ENCODE measurements around the gene QSOX1.

Gene QSOX1

DNA sequence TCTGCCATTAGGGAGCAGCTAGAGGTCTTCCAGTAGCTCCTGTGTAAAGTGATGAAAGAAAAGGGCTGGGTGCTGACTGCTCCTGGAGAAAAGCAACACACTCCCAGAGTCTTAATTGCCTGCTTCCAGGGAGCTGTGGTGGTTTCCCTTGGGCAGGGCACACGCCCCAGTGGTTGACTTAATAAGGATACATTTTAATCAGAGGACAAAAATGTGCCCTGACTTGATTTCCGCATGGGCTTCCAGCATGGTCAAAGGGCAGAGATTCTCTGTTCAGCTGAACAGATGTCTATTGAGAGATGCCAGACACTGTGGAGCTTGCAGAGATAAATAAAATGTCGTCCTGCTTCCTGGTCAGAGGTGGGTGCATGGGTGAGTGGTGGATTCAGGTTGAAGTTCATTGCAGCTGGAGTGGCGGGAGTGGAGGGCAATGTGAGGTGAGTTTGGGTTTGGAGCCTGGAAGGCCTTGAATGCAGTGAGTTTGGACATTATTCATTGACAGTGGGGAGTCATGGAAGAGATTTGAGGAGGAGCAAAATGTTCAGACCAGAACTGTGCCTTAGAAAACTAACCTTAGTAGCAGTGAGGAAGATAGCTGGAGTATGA is 16.0 kb downstream of the QSOX1 start:
- DNase-seq: no peak

DNA sequence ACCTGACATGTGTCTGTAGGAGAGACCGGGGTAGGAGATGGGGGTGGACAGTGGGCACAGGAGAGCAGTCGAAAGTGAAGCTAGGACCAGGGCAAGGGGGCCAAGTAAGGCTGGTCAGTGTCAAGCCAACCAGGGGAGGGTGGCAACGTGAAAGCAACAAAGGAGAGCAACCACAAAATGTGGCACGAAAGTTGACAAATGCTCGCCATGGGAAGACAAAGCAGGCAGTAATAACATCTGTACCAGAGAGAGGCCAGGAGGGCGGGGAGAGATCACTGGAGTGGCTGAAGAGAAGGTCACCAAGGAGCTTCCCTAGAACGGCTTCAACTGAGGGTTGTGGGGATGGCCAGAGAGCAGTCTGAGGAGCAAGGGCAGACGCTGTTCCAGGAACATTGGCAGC is 17.0 kb downstream of the QSOX1 start:
- DNase-seq: no peak

DNA sequence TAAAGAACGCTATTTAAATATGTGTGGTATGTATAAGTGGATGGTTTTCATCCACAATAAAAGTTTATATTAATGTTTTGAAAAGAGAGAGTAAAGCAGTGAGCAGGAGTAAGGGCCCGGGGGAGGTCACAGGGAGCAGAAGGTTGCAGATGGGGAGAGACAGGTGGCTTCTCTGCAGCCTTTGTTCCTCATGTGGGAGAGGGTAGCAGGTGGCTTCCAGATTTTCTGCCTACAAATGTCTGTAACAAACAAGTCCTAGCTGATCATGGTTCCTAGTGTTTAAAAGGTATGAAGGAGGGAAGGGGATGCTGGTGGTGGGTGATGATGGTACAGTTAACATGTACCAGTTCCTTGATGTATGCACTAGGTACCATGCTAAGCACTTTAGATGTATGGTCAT is 18.8 kb downstream of the QSOX1 start:
- DNase-seq: no peak

DNA sequence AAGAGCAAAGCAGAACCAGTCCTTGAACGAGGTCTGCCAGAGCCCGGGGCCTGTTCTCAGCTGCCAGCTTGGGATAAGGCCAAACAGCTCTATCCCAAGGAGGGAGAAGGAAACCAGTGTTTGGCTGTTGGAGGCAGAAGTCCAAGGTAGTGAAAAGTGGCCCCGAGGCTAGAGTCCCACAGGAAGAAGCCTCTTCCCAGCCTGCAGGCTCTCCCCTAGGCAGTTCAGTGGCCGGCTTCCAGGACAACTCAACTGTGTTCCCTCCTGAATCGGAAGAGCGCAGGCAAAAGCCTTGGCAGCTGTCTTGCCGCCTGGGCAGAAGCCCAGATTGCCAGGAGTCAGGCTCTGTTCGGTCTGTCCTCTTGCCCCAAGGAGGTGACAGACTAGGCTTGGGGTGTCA is 19.3 kb downstream of the QSOX1 start:
- no peak for DNase-seq

DNA sequence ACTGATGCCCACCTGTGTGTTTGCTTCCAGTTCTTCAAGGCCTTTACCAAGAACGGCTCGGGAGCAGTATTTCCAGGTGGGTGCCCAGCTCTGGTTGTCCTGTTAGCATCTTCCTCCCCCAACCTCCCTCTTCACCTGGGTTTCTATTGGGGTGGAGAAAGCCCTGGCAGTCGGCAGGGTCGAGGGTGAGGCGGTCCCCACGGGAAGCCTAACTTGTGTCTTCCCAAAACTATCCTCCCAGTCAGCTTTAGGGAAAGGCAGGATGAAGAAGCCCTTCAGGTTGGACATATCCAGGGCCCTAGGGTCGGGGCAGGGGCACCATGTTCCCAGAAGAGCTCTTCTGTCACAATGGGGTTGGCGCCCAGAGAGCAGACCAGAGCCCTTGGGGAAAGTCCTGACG is 20.6 kb downstream of the QSOX1 start:
- no peak for DNase-seq

DNA sequence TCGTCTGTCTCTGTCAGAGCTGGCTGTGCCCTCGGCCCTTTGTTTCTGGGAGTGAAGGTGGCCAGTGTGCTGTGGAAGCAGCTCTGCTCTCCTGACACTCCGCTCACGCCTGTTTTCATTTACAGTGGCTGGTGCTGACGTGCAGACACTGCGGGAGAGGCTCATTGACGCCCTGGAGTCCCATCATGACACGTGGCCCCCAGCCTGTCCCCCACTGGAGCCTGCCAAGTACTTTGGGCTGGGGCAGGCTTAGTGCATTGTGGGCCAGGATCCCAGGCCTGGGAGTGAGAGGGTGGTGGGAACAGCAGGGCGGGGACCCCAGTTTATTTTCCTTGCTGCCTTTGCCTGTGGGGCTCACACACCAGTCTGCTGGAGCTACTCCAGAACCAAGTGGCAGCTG is 21.1 kb downstream of the QSOX1 start:
- no peak for DNase-seq

DNA sequence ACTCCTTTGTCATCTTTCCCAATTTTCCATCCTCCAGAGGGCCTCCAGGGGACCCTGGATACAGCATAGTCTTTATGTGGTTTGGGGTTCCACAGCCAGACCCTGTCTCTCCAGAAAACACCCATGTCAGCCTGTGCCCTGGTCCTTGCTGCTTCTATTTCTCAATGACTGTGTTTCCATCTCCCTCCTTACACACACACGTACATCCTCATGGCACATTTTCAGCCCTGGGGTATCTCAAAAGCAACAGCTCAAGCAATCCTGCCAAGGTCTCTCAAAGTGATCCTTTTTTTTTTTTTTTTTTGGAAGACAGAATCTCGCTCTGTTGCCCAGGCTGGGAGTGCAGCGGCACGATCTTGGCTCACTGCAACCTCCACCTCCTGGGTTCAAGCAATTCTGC is 22.3 kb downstream of the QSOX1 start:
- DNase-seq: no peak

DNA sequence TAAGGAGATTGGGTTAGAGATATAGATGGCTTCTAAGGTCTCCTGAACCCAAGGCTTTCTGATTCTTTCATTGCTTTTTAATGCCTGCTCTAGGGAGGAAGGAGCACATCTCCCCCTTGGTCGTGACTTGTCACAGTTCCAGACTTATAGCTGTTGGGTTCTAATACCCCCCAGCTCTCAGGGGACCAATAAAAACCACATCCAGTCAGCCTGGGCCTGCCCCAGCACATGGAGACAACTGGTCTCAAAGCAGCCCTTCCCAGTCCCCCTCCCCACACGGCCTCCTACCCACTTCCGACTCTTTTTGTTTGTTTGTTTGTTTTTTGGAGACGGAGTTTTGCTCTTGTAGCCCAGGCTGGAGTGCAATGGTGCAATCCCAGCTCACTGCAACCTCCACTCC is 23.3 kb downstream of the QSOX1 start:
- DNase-seq: no peak

DNA sequence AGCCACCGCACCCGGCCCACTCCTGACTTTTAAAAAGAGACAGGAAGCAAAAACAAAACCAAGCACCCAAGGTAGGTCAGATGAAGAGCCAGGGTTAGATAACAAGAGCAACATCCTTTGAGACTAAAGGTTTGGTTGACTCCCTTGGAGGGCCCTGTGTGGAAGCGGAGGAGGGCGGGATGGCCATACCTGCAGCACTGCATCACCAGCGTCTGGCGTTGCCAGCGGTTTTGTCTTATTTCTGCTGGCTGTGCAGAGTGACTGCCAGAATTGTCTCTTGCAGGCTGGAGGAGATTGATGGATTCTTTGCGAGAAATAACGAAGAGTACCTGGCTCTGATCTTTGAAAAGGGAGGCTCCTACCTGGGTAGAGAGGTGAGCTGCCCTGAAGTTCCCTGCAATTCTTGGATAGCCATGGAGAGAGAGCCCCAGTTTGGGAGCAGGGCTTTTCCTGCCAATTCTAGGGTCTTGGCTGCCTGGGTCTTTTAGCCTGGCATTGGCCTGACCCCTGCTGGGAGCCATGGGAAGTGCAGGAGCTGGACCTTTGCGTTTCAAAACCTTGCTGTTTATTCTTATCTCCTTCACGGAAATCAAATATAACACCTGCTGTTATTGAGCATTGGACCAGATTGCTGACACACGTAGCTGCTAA is 24.0 kb downstream of the QSOX1 start:
- peak; percentile 12 to 25 for DNase-seq

DNA sequence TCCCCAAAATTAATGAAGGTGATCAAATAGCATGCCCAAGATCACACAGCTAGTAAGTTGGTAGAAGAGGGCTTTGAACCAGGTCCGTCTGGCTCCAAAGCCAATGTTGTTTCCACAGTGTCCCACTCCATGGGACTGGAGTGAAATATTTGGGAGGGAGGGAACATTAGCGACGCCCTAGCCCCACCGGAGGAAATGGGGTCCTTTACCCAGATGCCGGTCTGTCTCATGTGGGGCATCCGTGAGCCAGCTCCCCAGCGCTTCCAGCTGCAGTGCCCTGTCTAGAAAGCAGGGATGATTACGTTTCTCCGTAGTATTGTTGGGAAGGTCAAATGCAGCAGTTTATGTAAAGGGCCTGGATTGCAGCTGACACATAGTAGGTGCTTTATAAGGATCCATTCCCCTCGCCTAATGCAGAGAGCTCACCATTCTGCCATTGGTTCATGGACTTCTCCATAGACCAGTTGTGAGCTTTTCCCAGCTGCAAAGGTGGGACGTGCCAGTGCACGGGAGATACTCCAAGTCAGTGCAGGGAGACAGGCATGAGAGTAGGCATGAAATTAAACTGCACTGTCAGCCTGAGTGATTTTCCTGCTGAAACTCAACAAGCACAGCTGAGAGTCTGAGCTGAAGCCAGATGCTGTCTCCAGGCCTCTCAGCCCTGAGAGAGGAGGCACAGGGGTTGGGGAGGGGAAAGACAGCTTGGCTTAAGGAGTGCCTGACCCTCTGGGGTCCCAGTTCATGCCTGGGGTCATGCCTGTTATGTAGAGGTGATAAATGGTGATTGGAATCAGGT is 24.7 kb downstream of the QSOX1 start:
- no peak for DNase-seq

DNA sequence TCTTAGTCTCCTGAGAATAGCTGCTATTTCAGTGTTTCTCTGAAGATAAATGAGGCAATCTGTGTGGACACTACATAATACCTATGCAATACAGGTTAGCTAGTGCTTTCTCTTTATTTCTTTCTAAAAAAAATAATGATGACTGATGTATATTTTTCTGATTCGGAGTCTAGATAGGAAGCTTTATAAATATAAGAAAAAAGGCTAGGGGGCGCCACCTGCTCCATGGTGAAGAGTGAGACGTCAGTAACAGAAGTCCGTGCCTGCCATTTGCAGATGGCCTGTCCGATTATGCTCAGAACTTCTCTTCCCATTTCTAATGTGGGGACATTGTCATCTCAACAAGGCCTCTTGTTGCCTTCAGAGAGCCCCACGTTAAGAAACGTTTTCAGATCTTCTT is 26.4 kb downstream of the QSOX1 start:
- peak; percentile 8 to 18 for DNase-seq

DNA sequence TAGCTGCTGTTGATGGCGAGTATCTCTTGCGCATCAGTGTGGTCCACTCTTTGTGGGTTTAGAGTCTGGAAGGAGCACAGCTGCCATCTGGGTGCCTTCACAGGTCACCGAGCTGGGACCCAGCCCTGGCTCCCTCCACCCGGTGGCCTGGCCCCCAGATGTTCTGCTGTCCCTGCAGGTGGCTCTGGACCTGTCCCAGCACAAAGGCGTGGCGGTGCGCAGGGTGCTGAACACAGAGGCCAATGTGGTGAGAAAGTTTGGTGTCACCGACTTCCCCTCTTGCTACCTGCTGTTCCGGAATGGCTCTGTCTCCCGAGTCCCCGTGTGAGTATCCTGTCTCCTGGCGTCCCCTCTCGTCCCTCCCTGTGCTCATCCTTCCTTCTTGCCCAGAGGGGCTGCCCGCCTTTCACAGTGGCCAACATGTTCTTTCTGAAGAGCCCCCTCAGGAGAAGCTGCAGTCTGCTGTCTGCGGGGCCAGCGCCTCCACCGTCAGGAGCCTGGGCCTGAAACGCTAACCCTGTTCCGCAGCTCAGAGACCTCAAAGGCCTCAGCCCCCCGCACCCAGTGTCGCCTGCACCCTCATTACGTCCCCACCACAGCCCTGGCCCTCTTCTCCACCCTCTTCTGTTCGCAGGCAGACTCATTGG is 27.4 kb downstream of the QSOX1 start:
- no peak for DNase-seq

DNA sequence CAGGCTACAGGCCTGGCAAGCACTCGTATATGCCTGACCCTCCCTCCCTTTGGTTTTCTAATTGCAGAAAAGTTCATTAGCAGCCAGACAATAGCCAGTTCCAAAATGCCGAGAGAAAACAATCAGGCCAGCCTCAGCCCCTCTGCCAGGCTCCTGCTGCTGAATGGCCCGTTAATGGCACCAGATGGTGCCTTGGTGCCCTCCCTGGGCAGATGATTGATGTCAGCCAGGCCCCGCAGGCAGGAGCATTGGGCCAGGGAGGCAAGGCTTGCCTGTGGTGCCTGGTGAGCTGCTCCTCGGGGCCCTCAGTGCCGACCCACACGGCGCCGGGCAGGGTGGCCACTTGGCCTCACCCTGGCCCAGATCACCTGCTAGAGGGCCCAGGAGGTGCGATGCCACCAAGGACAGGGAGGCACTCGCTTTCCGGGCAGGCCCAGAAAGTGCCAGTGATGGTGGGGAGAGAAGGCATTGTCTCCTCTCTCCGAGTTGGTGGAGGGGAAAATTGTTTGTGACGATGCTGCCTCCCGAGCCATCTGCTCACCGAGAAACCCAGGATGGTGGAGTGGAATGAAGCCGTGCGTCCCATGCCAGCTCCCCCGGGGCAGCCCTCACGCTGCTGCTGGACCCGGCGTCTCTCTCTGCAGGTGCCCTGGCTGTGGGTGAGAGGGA is 28.1 kb downstream of the QSOX1 start:
- no peak for DNase-seq

DNA sequence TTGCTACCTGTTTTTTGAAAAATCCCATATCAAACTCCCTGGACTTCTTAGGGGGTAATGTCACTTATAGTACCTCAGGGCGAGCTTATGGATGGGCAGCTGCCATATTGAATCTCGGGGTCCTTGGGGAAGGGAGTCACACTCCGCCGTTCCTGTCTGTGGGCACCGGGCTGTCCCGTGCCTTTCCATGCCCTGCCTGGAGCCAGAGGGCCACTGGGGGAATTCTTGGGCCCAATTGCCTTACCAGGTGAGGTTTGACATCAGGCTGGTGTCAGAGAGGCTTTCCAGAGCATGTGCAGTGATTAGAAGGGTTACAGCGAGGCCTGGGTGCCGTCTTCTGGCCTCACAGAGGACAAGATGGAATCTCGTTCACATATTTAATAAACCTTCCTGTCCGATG is 28.8 kb downstream of the QSOX1 start:
- no peak for DNase-seq

DNA sequence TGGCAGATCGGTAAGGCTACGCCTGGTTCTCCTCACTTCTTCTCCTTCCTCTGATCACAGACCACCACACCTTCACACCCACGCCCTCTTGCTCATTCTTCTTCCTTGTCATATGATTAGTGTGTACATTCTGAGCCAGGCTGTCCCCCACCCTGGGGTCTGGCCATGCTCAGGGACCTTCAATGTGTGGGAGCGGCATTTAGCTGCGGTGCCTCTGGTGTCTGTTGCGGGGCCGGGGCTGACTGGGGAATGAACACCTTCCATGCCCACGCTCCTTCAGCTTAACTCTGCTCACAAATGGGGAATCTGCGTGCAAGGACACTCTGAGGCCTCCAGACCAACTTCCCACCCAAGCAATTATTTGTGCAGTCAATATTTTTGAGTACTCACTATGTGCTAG is 29.4 kb downstream of the QSOX1 start:
- DNase-seq: no peak

DNA sequence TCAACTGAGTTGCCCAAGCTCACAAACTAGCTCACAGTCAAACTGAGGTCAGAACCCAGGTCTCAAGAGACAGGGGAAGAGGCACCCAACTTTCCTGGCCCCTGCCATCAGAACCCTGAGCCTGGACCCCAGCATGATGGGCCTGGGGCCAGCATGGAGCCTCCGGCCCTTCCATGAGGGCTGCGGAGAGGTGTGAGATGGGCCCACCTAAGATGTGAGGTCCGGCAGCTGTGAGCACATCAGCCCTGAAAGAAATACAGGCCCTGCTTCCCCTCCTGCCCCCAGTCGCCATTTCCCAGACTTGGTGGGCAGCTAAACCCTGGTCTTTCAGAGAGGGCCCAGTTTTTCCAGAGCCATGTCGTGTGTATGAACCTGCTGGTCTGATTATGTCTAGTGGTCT is 30.6 kb downstream of the QSOX1 start:
- no peak for DNase-seq

DNA sequence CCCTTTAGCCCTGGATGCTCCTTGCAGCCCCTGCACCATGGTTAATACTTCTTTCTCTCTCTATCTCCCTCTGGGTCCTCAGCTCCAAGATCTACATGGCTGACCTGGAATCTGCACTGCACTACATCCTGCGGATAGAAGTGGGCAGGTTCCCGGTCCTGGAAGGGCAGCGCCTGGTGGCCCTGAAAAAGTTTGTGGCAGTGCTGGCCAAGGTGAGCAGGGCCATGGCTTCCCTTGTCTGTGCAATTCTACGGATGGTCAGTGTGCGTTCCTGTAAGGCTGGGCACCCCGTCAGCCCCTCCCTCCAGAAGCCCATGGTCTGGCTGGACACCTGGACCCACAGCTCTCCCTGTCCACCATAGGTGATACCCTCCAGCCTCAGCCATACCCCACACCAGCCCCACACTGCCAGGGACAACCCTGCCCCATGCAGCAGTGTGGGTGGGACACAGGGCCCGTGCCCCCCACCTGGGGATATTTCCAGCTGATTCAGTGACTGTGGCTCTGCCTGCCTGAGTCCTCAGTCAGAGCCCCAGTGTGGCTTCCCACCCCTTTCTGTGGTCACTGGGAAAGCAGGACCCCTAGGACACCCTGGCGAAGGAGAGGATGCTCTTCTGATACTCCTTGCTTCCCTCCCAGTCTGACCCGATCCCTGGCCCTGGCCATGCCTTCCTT is 31.4 kb downstream of the QSOX1 start:
- no peak for DNase-seq

DNA sequence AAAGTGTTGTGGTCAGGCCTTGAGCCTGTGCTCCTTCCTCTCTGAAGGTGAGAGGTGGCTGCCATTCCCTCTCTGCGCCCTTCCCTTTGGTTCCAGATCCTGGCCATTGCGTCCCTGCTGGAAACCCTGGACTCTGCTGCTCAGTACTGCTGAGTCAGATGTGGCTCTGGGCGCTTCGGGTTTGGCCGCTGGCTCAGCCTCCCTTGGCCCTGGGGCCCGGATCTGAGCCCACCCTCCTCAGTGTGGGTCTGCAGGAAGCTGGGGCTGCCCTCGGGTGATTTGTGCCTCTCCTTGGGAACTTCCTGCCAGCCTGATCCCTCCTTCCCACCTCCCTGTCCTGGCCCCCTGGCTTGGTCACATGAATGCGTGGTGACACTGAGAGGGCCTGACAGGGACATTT is 32.2 kb downstream of the QSOX1 start:
- DNase-seq: no peak

DNA sequence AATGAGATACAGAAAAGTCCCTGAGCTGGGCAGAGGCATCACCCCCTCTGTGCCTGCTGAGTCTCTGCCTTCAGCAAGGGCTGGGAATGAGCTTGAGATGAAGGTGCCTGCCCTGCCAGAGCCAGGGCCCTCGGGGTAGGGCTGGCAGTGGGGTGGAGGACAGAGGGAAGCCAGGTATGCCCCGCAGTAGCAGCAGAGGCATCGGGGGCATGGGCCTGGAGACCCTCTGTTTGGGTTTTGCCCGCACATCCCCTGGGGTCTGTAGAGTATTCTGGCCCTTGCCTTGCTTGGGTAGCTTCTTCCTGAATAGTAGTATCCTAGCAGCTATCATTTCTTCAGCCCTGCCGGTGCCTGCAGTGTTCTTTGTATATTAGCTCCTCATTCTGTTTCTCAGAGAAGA is 33.0 kb downstream of the QSOX1 start:
- no peak for DNase-seq

DNA sequence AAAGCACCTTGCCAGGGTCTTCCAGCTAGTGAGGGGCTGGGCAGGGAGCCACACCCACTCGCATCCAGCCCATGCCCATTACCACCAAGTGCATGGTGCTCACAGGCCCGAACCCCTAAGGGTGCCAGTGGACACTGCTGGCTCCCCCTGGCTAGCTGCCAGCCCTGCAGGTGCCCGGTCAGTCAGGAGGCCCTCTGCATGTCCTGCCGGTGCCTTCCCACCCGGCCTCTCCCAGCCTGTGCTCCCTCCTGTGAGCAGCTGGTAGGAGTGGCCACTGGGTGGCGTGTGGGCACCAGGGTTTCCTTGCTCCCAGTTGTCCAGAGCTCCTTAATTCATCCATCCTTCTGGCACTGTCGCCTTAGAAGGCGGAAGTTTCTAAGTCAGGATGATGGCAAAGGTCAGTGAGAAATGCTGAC is 33.4 kb downstream of the QSOX1 start:
- peak; percentile 9 to 27 for DNase-seq

DNA sequence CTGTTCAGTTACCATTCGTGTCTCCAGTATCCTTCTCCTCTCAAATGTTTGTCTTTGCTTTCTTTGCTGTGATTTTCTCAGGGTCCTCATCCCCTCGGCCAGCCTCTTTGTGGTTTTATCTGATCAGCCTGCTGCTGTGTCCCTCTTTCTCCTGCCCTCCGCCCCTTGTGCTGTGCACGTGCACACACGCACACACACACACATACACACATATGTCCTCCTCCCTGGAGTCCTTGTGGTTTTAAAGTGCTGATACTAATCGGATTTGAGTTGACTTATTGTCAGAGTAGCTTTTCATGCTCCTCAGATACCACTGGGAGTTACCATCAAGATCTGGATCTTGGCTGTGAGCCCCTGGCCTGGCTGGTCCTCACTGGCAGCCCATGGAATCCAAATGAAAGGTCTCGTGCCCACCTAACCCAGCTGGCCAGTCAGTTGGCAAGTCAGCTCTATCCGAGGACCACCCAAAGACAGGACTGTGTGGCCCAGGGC is 34.1 kb downstream of the QSOX1 start:
- DNase-seq: no peak

DNA sequence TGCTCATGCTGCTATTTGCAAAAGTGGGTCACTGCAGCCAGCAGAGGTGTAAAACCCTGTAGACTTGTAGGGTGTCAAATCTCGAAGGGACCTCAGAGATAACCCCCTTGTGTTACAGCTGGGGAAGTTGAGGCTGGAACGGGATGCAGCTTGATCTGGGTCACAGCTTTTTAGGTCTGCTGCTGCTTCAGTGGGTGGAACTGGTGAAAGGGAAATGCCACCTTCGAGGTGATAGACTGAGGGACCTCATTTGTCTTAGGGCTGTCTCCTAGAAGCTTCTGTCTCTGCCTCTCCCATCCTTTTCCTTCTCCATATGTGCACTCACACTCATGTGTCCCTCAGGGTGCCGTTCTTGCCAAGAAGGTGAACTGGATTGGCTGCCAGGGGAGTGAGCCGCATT is 35.4 kb downstream of the QSOX1 start:
- no peak for DNase-seq

DNA sequence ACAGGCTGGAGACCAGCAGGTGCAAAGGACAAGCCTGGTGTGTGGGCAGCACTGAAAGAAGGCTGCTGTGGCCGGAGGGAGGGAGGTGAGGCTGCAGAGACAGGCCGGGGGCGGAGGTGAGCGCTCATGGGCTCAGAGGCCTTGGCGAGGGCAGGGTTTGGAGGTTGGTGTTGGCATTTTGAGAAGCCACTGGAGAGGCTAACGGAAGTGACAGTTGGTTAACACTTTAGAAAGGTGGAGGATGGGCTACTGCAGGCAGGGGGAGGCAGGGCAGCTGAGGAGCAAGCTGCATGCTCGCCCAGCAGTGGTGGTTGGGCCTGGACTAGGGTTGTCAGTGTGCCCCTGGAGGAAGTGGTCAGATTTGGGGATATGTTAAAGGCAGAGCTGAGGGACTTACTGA is 37.5 kb downstream of the QSOX1 start:
- no peak for DNase-seq

Measured in AML-193 (cell line).